Activated CD4-positive, alpha-beta T cell treated with anti-CD3 and anti-CD28 coated beads for 1 hour (primary cell): ENCODE results near the gene PLXNA2.

Experiments
- DNase-seq: peaks from one replicate; pipeline ENCODE4 v3.0.0-alpha.2; 2020

Gene PLXNA2

GRCh38 chr1:208240662-208241355 is 3.4 kb downstream of the PLXNA2 start:
- DNase-seq = no peak

DNA sequence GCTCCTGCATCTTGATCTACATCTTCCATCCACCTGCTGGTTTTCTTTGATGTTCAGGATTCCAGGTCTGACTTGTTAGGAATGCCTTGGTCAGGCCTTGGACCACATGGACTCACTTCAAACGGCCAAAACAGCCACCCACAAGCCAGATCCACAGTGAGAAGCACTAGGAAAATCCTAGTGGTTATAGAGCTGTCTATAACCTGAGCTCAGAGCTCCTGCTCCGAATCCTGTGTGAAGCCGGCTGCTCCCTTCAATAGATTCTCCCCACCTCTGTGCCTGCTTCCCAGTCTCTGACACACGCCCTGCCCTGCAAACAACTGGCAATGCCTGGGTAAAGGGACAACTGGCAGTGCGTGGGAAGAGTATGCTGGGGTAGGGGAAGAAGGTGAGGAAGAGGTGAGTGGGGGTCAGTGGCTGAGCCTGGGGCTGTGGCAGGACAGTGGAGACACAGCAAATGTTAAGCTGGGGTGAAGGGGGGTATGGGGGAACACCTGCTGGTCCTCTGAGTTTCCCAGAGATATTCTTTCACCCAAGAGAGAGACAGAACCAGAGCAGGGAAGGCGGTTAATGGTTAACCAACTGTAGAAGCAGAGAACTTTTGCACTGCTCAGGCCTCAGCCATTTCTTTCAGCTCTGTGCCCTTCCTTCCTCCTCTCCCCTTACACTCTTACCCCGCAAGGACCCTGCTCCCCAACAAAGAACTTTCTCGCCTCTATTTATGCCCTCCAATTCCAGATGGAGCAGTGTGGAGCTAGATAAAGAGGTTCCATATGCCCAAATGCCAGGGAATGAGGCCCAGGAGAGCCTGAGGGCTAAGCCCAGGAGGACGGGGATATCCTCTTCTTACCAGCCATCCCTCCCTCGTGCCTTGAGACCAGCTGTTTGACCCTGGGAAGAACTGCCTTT is 4.5 kb downstream of the PLXNA2 start:
- DNase-seq = no peak

DNA sequence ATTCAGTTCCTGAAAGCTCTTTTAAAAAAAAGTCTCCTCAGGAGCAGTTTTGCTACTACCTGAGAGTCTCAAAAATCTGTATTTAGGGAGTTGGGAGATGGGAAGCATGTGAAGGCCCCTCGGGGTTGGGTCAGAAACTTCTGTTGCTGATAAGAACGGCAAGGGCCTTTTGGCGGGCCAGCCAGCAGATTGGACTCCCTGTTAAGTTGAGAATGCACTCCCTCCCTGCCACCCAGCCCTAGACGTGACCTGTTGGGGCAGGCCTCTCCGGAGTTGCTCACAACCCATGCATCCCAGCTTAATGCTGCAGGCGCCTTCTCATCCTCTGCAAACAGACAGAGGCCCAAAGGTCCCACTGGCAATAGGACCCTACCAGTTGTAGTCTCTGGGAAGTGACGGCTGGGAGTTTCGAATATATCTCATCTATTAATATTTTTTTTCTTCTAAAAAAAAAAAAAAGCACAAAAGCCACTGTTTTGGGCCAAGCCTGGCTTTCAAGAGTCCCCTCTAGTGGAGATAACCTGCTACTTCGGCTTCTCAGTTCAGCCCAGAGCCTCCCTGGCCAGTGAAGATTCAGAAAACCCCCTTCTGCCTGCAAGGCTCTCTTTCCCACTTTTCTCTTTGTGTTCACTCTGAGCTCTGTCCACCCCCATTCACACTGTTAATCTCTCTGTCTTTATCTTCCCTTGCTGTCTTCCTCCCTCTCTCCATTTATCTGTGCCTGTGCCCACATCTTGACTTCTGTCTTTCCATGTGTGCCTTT is 5.3 kb downstream of the PLXNA2 start:
- no peak for DNase-seq

DNA sequence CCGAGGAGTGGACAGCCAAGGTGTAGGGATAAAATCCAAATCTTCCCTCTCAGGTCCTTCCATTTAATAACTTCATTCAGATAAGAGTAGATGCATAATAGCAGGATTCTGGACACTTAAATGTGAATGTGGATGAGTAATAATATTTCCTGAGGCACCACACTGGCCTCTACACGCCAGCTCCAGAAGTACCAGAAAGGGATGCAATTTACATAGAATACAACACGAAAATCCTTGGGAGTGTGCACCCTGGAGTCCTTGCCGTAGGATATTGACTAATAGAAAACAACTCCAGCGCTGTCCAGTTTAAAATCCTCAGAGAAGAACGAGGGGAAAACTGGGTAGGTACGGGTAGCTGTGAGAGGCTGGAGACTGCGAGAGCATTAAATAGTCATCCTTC is 6.9 kb downstream of the PLXNA2 start:
- DNase-seq = no peak

DNA sequence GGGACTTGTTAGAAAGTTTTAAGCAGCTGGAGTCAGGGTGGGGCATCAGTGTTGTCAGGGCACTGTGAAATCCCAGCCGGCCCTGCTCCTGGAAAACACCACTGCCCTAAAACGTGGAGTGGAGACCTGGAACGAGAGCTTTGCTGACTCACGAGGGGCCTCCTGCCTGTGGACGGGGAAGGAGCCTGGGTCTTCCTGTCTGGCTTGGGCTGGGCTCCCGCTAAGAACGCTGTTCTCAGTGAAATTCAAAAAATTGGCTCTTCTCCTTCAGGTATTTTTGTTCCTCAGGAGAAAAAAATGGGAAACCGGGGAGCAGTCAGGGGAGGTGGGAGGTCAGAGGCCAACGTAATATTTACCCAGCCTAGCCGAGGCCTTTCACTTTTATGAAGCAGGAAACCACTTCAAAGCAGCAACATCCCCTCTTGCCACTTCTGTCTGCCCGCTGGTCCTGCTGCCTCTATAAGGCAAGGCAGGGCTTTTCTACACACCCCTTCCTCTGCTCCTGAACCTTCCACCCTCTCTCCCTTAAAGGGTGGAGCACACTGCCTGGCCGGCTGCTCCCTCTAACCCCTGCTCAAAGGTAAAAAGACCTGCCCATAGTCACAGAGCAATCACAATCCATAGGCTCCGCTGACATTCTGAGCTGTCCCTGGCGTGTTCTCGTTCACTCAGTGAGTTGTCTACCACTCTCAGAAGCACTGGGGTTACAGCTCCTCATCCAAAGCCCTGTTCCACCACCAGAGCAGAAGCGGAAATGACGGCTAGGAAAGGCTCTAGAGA is 8.0 kb downstream of the PLXNA2 start:
- no peak for DNase-seq

GRCh38 chr1:208235356-208235981 is 8.7 kb downstream of the PLXNA2 start:
- no peak for DNase-seq

GRCh38 chr1:208234721-208235120 is 9.5 kb downstream of the PLXNA2 start:
- DNase-seq = no peak

DNA sequence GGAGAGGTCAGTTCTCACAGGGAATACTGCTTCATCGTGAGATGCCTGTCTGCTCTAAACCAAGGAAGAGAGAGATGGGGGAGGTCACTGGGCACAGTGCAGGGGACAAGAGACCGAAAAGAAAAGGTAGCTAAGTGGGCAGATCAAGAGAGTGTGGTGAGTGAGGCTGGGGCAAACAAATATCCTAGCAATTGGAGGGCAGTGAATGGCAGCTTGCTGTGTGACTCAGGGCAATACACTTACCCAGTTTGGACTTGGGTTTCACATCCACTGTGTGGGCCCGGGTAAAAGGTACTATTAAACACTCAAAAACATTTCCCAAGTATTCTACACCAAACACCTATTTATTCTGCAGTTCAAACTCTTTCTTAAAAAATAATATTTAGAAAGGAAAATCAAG is 10.2 kb downstream of the PLXNA2 start:
- DNase-seq = no peak

- DNase-seq = no peak
Observed at GRCh38 chr1:208233546-208233945, 10.6 kb downstream of the PLXNA2 start.

GRCh38 chr1:208232662-208233038 is 11.5 kb downstream of the PLXNA2 start:
- no peak for DNase-seq

DNA sequence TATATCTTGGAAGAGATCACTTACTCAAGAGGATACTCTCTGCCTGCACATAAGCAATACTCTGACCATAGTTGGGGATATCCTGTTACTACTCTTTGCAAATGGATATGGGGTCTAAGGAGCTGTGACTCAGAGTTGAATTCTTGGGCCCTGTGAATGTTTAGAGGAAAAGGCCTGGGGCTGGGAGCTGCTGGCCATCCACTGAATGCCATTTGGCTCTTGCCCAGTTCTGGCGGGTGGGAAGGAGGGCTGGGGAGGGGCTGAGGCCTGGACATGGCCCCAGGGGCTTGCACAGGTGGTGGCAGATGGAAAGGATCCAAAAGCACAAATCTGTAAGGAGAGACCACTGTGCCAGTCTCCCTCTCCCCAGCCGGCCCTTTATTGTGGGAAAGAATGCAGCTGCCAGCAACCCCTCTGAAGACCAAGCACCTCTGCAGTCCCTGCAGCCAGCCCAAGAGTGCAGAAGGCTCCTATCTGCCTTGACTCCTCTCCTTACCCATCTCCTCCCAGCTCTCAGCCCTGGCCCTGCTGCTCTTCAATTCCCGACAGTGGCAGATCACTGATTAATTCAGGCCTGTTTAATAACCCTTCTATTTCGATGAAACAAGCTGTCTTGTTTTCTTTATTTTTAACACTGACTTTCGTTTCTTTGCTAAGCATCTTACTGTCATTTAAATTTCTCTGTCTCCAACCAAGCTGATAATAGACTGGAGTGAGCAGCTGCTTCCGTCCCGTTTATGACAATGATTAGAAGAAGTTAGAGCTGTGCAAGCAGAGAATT is 12.1 kb downstream of the PLXNA2 start:
- no peak for DNase-seq

DNA sequence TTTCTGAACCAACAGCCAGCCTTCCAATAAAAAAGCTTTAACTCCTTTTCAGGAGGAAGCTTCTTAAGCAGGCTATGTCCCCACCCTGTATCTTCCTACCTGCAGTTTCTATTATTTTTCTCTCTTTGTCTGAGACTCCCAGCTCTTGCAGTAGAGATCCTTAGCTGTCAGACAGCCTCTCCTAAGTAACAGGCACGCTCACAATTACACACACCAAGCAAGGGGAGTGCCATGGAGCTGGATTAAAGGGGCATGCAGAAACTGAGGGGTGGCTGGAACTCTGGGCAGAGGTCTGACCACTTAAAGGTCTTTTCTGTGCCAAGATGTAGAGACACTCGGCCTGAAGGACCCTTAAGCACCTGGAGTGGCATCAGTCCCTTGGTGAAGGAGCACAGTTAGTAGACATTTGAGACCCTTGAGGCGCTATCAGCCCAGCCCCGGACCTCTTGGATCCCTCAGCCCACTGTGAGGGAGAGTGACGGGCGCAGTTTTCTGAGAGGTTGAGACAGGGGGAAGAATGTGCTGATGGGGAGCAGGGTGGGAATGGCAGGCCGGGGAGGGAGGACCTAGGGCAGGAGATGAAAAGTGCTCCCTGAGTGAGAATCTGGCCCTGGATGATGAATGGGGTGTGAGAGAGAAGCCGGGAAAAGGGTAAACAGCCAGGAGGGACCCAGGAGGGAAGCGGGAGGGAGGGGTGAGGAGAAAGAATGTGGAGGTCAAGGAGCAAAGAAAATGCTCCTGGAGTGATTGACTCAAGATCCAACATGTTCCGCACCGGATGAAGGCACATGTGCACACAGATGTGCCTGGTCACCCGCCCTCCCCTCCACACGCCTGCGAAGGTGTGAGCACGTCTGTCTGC is 13.3 kb downstream of the PLXNA2 start:
- DNase-seq = no peak

- no peak for DNase-seq
Observed at GRCh38 chr1:208228550-208228949, 15.6 kb downstream of the PLXNA2 start.

DNA sequence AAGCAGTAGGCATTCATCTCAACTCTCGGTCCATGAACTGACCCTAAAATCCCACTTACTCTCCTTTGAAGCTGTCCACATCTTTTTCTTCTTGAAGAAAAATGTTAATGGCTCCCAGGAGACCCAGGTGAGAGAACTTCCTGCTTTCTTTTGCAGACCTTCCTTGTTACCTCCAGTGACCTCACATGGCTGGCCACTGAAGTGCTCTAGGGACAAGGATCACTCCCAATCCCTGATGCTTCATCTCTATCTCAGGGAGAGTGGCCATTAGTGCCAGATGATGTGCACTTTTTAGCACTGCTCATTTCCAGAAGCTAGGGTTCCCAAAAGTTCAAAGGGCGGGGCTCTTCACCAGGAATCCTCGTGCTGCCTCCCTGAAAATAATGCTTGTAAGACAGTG is 16.2 kb downstream of the PLXNA2 start:
- no peak for DNase-seq

DNA sequence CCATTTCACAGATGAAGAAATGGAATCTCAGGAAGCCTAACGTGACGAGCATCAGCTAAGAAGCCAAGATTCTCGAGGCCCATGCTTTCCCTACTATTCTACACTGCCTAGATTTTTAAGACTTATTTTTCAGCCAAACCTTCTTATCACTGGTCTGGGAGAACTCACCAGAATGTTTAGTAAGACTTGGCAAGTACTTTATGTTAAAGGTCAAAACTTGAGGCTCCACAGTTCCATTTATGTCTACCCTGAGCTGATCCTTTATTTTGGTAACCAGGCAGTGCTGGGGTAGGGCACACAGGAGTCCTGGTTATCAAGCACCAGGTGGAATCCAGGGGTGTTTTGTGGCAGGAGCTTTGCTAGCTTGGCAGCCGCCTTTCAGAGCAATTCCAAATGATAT is 16.8 kb downstream of the PLXNA2 start:
- no peak for DNase-seq

DNA sequence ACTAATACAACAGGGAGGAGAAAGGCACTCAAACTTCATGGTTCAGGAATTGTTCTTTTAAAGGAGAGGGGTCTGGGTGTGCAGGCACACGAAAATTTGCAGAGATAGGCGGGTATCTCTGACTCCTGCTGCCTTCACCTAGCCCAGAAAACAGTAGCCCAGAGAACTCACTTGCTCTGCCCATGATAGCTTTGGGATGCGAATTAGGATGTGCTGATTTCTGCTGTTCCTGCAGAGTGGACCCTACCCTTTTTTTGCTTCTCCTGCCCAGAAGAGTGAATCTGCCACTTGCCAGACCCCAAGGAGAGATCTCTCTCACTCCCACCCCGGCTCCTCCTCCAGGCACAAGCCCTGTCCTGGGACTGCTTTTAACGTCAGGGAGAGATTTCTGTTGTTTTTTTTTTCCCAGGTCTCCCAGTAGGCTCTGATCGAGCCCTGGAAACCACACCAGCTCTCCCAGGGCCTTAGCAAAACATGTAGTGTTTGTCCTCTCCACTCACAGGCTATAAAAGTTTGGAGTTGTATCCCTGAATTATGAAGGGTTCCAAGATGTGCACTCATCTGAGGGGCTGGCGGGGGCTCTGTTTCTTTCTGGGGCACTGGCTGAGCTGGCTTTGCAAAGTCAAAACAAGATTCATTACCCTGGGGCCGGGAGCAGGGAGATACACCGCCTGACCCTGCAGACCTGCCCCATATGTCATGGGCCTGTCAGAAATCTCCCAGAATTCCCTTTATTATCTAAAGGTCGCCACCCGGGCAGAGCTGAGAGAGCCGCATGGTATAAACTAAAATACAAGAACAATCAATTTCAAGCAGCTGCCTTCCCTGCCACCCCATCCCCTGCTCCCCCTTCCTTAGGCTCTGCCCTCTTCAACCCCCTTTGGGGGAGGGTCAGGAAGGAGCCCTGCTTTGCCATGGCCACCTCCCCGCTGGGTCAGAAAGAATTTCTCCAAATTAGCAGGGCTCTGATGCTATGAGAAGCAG is 17.9 kb downstream of the PLXNA2 start:
- DNase-seq = no peak

- DNase-seq = no peak
Observed at GRCh38 chr1:208224192-208224713, 19.9 kb downstream of the PLXNA2 start.

DNA sequence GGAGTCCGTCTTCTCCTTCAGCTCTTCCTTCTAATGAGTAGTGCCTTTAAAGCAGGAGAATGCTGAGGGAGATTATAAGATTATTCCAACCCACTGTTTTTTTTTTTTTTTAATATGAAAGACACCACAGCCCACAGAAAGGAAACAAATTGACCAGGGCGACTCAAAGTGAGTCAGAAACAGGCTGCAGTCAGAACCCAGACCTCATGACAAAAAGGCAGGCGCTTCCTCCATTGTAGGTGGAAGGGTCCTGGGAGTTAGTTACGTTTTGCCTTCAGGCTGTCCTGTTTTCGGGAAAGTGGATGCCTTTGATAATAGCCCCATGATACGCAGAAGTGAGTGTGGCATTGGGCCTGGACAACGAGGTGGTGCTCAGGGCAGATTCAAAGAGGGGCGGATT is 21.0 kb downstream of the PLXNA2 start:
- no peak for DNase-seq
